Activated T-cell treated with anti-CD3 and anti-CD28 coated beads, Interleukin-2, amount 50 U/mL, for 48 hours (primary cell): Measurements from ENCODE around the gene VAV3.
A peak's percentile ranks its signal among the peaks of the same experiment; 100 is the strongest.
"Not testable (repeated sequence)": the region's sequence is repeated elsewhere in the genome, so short reads cannot be mapped to it uniquely, and the experiment has no call there.

ENCODE experiments used
- DNase-seq, 2 experiments: peaks; one replicate each; pipeline ENCODE4 v3.0.0-alpha.2; 2020

VAV3 gene

GRCh38 chr1:107788206-107789202, 176.5 kb downstream of the VAV3 start:
- no peak for DNase-seq

- peak; percentile 35 to 39 for DNase-seq
Measured at GRCh38 chr1:107787299-107787698, 177.7 kb downstream of the VAV3 start.

DNA sequence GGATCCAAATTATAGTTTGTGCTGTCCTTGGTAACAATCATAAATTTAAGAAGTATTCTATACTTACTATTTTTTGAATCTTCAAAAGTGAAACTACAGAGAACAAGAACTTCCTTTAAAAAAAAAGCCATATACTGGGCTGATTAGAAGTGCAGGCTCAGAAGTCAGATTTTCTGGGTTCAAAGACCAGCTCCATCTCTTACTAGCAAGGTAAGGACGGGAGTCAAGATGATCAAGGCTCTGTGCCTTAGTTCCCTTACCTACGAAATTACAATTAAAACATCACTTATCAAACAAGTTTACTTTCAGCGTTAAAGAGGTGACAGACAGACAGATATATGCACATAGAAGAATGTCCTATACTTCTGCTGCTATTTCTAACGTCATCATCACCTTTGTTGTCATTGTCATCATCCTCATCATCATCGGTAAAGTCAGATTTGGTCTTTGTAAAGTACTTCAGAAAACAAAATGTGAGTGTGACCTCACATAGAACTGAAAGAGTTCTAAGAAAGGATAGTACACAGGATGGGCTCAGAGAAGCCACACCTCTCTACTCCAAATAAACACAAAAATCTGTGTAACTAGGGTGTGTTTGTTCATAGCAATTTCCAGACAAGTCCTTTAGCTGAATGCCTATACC, 178.7 kb downstream of the VAV3 start:
- DNase-seq = no peak

DNA sequence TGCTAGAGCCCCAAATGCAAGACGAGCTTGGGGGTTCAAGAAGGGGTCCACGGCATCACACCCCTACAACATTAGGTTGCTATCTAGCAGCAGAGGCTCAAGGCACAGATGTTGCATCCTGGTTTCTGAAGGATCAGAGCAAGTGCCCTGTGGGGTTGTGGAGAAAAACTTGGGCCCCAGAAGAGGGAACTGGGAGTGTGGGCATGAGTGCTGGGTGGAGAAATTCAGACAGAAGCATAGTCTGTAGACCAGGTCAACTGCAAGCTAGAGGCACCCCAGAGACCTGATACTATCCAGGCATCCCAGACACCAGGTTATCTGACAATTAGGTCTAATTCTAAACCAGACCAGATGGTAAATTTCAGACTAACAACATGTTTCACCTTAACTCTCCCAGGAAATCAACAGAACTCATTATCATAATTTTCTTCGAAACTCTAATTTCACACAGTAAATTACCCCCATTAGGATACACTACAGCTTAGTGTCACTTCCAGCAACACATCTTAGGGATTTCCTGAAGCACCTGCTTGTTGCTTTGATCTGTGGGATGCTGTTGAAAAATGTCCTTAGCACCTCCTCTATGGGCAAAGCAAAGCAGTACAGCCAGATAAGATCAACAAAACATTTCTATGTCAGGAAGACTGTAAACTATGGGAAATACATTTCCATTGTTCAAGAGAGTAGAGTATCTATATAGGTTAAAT, 179.3 kb downstream of the VAV3 start:
- DNase-seq = no peak

DNA sequence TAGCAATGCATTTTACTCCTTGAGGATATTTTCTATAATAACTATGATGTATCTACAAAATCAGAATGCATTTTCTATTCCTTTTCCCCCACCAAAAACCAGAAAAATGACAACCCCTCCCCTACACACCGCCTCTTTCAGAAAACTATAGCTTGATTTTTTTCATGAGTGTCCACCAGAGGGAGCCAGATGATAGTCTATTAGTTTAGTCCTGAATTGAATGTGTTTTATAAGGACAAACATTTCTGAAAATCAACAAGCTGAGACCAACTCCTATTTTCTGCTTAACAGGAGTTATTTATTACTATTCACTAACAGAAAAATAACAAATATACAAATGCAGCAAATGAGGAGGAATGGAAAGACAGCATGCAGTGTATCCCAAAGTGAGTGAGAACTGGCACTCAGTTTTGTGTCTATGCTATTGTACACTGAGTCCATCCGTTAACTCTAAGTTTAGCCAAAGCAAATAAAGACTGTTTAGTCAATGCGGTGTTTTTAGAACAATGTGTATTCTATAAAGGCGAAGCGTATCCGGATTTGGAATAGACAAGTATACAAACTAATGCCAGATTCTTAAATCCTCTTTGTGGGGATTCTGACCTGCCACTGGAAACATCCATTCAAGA, 182.6 kb downstream of the VAV3 start:
- DNase-seq = no peak

DNA sequence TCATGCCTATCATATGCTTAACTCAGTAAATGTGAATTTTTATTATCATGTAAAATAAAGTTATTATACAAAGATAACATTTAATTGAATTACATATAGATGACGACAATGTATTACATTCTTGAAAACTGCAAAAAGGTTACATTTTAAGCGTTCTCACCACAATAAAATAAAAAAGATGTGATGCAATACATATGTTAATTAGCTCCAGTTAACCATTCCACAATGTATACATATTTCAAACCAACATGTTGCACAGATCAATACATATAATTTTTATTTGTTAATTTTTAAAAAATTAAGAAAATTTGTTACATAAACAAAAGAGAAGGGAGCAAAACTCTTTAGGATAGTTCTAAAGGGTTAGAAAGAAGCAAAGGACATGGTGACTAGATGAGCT, 183.7 kb downstream of the VAV3 start:
- no peak for DNase-seq

- DNase-seq = no peak
Measured at GRCh38 chr1:107777664-107778047, 187.3 kb downstream of the VAV3 start.

- no peak for DNase-seq
Measured at GRCh38 chr1:107776900-107777663, 187.9 kb downstream of the VAV3 start.

DNA sequence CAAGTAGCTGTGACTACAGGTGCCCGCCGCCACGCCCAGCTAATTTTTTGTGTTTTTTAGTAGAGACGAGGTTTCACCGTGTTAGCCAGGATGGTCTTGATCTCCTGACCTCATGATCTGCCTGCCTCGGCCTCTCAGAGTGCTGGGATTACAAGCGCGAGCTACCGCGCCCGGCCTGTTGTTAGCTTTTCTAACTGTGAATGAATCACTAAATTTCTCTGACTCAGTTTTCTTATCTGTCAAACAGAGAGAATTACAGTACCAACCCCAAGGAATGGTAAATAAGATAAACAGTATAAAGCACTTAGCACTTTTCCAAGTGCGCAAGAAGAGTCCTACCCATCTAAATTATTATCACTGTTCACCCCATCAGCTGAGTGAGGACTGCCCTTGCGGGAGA, 193.6 kb downstream of the VAV3 start:
- DNase-seq = no peak

DNA sequence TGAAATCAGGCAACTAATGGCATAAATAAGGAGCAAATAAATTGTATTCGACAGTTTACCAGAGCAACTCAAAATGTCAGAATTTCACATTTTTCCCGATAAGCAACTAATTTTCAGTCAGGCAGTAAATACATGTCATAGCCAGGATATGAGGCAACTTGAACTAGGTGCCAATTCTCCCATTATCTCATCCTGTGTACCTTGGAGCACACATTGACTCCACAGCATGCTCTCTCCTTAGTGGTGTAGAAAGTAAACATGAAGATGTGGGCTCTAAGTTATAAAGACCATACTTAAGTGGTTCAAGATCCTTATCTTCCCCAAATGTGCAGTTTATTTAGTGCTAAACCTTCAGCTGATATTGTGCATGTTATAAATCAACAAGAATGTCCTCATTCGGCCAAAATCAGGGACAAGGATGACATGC, 197.8 kb downstream of the VAV3 start:
- DNase-seq = no peak

DNA sequence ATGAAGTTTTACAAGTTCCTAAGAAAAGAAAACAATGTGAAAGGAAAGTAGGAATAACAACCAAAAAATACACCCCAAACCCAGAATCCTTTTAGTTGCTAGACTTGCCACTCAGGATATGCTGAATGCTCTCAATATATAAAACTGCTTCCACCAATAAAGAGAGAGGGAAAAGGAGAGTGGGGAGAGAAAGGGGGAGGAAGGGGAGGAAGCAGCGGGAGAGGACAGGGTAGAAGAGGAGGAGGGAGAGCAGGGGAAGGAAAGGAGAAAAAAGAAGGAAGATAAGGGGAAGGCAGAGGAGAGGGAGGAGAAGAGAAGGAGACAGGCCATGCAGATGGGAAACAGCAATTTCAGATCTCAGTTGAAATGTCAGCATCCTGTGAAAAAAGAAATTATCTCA, 198.4 kb downstream of the VAV3 start:
- no peak for DNase-seq

GRCh38 chr1:107762751-107763390, 202.1 kb downstream of the VAV3 start:
- no peak for DNase-seq

GRCh38 chr1:107760065-107760464, 204.9 kb downstream of the VAV3 start:
- DNase-seq = no peak

DNA sequence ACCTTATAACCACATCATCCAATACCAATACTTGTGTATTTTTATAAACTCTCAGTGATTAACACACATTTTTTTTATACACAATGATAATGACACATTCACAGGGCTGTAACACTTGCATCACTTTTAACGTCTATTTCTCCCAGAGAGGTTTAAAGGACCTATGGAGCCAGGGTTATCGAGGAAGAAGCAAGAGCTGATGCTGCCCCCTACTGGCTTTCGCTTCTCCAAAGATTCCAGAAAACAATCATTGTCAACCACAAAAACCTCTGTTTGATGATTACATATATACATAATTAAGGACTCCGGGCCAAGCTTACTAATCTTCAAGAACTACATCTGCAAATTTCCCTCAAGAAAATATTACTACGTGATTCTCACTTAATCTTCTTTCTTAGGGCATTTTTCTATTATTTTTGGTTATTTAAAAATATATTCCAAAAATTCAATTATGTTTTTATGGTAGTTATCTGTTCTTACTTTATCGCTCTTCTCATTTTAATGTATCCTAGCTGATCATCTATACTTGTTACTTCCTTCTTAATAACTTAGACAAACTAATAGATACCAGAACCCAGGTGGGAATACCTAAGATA, 214.5 kb downstream of the VAV3 start:
- DNase-seq = peak; percentile 60 to 68

- DNase-seq = no peak
Measured at GRCh38 chr1:107748531-107748930, 216.4 kb downstream of the VAV3 start.

GRCh38 chr1:107741242-107741641, 223.7 kb downstream of the VAV3 start:
- DNase-seq = no peak

DNA sequence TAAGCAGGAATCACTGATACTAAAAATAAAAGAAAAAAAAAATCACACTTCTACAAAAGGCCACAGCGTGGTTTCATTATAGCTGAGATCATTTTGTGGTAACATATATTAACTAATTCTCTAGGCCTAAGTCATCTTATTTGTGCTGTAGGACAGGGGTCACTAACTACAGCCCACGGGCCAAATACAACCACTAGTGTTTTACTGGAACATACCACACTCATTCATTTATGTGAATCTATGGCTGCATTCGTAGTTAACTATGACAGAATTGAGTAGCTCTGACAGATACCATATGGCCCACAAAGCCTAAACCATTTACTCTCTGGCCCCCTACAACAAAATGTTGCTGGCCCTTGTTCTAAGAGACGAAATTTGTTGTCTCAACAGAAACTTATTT, 224.4 kb downstream of the VAV3 start:
- no peak for DNase-seq

- DNase-seq = no peak
Measured at GRCh38 chr1:107739651-107740050, 225.3 kb downstream of the VAV3 start.

DNA sequence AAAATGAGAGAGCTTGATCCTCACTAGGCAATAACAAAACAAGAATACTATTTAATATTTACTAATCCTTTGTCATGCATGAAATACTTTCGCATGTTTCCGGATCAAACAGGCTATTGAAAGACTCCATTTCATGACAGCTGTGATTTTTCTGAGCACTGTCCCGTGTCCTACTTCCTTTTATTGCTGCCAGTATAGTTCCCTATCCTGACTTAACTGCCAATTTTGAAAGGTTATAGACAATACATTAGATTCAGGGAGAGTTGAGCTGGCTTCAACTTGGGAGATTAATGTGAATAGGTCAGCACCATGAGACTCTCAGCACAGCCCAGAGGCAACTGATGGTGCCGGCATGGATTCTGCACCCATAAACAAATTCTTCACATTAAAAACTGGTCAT, 225.8 kb downstream of the VAV3 start:
- DNase-seq = no peak

GRCh38 chr1:107733401-107733800, 231.6 kb downstream of the VAV3 start:
- DNase-seq = not testable (repeated sequence)

DNA sequence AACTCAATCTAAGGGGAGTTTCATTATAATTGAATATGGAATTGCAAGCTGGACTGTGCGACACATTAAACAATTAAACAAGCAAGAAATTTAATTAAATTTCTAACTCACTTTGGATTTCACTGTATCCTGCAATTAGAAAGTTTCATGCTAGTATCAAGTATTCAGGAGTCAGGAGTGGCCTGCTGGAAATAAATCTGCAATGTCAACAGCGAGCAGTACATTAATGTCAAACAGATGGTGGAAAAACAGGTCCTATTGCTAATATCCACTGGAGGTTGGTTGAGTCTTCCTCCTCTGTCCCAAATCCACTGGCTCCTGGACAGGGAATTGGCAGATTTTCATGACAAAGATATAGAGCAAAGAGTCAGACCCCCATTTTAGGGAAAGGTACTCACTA, 237.1 kb downstream of the VAV3 start:
- no peak for DNase-seq
